ENCODE results near the gene TLR2.
A peak's percentile ranks its signal among the peaks of the same experiment; 100 is the strongest.

Gene TLR2

DNA sequence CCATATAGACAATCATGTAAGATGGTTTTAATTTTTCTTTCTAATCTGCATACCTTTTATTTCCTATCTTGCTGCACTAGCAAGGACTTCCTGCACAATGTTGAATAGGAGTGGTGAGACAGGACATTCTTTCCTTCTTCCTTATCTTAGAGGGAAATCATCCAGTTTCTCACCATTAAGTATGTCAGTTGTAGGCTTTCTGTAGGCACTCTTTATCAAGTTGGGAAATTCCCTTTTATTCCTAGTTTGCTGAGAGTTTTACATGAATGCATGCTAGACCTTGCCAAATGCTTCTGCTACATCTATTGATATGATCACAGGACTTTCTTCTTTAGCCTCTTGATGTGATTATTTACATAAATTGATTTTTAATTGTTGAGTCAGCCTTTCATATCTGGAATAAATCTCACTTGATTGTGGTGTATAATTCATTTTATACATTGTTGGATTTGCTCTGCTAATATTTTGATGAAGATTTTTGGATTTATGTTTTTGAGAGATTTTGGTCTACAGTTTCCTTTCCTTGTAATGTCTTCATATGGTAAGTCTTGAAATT is 51.9 kb downstream of the TLR2 start:
- no peak for DNase-seq

DNA sequence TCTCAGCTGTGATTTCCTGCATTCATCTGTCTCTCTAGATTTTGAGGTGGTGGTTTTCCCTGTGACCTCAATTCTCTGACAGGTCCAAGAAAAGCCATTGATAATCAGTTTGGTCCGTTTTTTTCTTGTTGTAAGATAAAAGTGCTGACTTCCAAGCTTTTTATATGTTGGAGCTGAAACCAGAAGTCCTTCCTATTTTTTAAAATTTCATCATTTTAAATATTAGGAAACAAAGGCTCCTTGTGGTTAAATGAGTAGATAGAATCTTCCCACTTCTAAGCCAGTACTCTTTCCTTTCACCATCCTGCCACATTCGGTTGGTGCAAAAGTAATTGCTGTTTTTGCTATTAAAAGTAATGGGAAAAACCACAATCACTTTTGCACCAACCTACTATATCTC is 57.5 kb downstream of the TLR2 start:
- DNase-seq: no peak

DNA sequence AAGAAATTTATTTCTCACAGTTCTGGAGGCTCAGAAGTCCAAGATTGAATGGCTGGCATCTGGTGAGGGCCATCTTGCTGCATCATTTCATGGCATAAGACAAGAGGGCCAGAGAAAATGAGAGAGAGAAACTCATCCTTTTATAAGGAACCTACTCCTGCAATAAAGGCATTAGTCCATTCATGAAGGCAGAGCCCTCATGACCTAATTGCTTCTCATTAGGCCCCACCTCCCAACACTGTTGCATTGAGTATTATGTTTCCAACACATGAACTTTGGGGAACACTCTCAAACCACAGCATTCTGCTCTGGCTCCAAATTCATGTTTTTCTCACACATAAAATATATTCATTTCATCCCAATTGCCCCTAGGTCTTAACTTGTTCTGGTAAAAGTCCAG is 61.6 kb downstream of the TLR2 start:
- DNase-seq: no peak

DNA sequence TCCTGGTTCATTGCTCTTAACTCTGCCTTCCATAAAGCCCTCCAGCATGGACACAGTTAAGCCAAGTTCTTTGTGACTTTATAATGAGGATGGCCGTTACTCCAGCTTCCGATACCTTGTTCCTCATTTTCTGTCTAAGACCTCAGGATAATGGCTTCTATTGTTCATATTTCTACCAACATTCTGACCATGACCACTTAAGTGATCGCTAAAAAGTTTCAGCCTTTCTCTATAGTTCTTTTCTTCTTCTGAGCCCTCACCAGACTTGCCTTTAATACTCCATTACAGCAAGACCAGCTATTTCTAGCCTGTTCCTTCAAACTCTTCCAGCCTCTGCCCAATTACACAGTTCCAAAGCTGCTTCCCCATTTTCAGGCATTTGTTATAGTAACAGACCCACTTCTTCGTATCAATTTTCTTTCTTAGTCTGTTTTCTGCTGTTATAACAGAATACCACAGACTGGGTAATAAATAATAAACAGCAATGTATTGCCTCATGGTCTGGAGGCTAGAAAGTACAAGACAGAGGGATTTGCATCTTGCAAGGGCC is 63.4 kb downstream of the TLR2 start:
- no peak for DNase-seq

DNA sequence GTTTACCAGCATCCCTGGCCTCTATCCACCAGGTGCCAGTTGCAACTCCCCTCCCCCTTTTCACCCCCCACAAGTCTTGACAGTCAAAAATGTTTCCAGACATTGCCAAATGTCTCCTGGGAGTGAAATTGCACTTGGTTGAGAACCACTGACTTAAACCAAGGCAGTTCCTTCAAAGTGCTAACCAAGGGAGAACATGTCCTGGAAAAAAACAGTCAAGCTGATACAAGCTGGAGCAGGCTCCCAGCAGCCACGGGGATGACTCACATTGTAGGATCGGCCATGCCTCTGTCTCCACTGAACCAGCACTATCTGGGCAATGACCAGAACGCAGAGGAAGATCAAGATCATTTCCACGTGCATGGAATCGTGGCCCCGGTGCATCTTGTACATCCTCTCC is 64.3 kb downstream of the TLR2 start:
- peak; percentile 76 for DNase-seq

DNA sequence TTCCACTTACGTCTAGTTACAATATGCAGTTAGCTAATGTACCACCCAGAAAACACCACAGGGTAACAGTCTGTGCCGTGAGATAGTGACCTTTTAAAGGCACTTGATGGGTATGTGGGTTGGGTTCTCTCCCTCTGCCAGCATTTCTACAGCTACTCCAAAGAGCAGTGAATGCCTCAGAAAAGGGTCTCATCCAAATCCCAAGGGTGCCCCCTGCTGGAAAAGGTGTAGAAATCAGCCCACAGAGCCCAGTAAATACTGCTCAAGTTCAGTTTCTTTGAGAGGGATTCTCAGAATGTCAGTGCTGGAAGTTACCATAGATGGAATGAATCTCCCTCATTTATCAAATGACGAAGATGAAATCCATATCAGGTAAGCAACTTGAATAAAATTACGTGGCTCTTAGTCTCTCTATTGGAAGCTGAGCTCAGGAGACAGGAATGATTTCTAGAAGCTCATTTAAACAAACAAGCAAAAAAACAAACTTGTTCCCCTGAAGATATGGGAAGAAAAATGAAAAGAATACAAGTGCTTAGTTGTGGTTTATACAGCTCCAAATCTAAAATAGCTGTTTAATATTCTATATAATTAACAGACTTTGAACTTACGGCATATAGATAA is 66.2 kb downstream of the TLR2 start:
- DNase-seq: peak; percentile 9

DNA sequence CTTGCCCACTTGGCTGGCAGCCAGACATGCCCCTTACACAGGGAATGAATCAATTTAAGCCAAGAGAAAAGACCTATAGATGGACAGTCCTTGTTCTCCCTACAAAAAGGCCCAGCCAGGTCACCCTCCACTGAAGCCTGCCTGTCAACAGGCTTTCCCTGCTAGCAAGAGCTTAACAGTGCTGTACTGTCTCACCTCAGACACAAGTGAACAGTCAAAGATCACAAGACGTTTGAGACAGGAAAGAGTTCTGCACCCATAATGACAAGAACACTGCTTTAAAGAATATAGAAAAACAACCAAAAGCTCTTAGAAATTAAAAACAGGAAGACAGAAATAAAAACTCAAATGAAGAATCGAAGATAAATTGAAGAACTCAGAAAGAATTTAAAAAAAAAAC is 71.1 kb downstream of the TLR2 start:
- no peak for DNase-seq

Measured in kidney glomerular epithelial cell (primary cell).